Measurements from ENCODE around the gene HYAL1. TPM values are rescaled to one million over a fixed set of nuclear protein-coding genes. Genes with fewer than 3 reads are reported as not detected.
A peak's percentile ranks its signal among the peaks of the same experiment; 100 is the strongest.
"Not testable (repeated sequence)": the region's sequence is repeated elsewhere in the genome, so short reads cannot be mapped to it uniquely, and the experiment has no call there.

HYAL1 gene
- total RNA-seq, 1 donor from 2014 or later, result 6.7 TPM

DNA sequence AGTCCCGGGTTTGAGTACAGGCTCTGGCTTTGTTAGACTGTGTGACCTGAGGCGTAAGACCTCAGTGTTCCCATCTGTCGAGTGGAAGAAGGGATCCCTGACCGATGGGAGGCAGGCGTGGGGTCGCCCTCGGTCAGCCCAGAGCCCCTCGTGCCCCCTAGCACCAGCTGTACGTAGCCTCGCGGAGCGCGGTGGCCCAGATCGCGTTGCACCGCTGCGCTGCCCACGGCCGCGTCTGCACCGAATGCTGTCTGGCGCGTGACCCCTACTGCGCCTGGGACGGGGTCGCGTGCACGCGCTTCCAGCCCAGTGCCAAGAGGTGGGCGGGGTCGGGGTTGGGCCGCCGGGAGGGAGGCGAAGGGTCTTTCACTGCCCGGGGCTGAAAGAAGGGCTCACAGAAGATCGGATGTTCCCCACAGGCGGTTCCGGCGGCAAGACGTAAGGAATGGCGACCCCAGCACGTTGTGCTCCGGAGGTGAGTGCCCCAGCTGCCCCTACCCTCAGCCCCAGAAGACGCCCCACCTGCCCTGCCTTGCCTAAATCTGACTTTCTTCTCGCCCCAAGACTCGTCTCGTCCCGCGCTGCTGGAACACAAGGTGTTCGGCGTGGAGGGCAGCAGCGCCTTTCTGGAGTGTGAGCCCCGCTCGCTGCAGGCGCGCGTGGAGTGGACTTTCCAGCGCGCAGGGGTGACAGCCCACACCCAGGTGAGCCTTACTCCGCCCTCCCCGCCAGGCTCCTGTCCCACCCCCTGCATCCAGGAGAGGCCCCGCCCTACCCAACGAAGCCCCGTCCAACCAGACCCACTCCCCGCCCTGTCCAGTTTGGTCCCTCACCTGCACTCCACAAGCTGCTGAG is 28.0 kb downstream of the HYAL1 start:
- DNase-seq (ENCODE audit: low read depth in 2 of 2), result no peak

- peak; percentile 36 to 81 for DNase-seq (ENCODE audit: low read depth in 2 of 2)
Observed at GRCh38 chr3:50274371-50275104, 28.8 kb downstream of the HYAL1 start.

DNA sequence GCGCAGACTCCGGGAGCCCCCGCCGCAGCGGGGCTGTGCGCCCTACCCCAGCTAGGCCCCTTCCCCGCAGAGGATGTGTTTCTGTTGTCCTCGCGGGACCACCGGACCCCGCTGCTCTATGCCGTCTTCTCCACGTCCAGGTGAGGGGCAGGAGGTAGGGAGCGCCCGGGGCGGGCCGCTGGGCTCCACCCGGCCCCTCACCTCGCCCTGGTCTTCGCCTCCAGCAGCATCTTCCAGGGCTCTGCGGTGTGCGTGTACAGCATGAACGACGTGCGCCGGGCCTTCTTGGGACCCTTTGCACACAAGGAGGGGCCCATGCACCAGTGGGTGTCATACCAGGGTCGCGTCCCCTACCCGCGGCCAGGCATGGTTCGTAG is 29.7 kb downstream of the HYAL1 start:
- no peak for DNase-seq (ENCODE audit: low read depth in 2 of 2)

DNA sequence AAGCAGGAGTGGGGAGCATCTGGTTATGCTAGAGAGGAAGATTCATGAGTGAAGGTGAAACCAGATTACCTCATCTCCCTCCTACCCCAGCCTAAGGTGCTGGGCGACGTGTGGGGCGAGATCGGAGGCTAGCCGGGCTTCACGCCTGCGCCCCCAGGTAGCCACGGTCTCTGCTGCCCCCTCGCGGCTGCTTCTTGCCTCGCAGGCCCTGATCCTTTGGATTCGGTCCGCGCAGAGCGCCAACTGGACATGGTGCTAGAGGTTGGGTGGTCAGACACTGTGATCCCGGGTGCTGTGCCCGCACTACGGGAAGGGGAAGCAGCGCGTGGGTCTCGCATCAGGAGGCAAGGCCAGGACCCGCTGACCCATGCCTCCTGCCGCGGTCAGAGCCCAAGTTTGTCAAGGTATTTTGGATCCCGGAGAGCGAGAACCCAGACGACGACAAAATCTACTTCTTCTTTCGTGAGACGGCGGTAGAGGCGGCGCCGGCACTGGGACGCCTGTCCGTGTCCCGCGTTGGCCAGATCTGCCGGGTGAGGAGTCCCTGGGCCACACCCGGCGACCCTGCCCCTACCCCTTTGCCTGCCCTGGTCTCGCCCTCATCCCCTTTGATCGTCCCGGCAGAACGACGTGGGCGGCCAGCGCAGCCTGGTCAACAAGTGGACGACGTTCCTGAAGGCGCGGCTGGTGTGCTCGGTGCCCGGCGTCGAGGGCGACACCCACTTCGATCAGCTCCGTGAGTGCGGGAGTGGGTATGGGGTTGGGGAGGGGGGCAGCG is 30.3 kb downstream of the HYAL1 start:
- peak; percentile 45 to 71 for DNase-seq (ENCODE audit: low read depth in 2 of 2)

DNA sequence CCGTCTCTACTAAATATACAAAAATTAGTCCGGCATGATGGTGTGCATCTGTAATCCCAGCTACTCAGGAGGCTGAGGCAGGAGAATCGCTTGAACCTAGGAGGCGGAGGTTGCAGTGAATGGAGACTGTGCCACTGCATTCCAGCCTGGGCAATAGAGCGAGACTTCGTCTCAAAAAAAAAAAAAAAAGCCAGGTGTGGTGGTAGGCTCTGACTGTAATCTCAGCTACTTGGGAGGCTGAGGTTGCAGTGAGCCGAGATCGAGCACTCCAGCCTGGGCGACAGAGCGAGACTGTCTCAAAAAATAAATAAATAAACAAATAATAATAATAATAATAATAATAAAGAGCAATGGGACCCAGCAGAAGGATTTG is 30.9 kb downstream of the HYAL1 start:
- not testable (repeated sequence) for DNase-seq (ENCODE audit: low read depth in 2 of 2)

- no peak for DNase-seq (ENCODE audit: low read depth in 2 of 2)
Observed at GRCh38 chr3:50271314-50271936, 31.9 kb downstream of the HYAL1 start.

DNA sequence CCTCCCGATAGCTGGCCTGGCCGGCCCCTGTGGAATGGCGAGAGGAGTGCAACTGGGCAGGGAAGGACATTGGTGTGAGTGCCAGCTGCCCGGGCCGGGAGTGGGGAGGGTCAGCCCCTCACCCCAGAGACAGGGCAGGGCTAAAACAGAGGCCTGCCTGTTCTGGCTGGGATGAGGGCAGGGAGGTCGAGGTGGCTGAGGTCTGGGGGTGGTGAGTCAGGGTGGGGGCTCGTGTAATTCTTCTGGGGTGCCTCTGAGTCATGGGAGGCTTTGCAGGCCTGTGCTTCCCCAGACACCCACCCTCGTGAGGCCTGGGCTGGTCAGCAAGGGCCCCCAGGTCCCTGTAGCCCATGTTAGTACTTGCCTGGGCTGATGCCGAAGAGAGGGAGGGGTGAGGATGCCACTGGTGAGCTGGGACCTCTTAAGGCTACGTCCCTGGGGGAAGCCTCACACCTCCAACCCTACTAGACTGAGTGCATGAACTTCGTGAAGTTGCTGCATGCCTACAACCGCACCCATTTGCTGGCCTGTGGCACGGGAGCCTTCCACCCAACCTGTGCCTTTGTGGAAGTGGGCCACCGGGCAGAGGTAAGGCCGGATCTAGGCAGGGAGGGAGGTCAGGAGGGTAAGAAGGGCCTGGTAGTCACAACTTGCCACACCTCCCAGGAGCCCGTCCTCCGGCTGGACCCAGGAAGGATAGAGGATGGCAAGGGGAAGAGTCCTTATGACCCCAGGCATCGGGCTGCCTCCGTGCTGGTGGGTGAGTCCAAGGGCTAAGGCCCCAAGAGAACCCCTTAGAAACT is 32.8 kb downstream of the HYAL1 start:
- DNase-seq (ENCODE audit: low read depth in 2 of 2), result no peak

GRCh38 chr3:50269977-50270413 is 33.4 kb downstream of the HYAL1 start:
- no peak for DNase-seq (ENCODE audit: low read depth in 2 of 2)

- DNase-seq (ENCODE audit: low read depth in 2 of 2), result no peak
Observed at GRCh38 chr3:50269460-50269859, 33.9 kb downstream of the HYAL1 start.

DNA sequence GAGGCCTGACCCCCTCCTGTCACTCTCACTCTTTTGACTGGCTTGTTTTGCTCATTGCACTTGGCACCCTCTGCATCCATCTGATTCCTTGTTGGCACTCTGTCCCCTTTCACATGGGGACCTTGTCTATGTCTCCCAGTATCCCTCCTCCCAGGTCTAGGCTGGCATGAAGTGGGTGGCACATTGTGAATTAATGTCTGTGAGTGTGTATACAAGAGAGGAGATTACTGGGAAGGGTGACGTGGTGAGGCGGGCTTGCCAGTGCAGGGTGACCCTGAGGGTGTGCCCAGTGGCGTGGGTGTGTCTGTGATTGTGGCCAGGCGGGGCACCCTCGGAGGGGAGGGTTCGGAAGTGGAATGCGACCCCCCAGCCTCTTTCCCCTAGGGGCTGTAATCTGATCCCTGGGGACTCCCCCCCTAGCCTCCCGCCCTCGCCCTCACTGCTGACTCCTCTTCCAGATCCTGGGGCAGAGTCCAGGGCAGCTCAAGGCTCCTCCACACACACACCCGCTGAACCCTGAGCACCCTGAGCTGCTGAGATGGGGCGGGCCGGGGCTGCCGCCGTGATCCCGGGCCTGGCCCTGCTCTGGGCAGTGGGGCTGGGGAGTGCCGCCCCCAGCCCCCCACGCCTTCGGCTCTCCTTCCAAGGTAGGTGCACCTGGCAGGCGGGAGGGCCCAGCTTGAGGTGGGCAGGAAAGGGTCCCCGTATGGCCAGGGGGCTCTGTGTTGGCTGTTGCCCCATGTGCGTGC is 34.5 kb downstream of the HYAL1 start, which contains the start of gene SEMA3B:
SEMA3B (plus strand) TSS at position 445 of the 749 bp plus-strand sequence; CDS start at position 539, 94 bp downstream.
- DNase-seq (ENCODE audit: low read depth in 2 of 2), result no peak

- no peak for DNase-seq (ENCODE audit: low read depth in 2 of 2)
Observed at GRCh38 chr3:50268276-50268675, 35.1 kb downstream of the HYAL1 start.

- no peak for DNase-seq (ENCODE audit: low read depth in 2 of 2)
Observed at GRCh38 chr3:50267280-50267913, 36.0 kb downstream of the HYAL1 start.

DNA sequence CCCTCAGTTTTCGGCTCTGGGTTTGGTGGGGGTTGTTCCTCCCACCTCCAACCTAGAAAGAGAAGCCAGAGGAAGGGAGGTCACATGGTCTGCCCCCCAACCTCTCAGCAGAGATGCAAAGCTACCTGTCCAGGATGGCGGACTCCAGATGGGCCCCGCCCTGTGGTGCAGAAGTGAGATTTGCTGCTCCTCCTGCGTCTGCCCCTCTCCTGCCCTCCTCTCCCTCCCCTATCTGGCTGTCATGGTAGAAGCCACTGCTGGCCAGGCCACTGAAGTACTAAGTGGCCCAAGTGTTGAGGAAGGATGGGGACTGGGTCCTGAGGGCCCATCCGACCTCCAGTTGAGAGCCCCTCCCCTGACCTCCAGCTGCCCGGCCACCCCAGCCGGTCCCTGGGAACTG is 36.5 kb downstream of the HYAL1 start:
- DNase-seq (ENCODE audit: low read depth in 2 of 2), result no peak

- DNase-seq (ENCODE audit: low read depth in 2 of 2), result no peak
Observed at GRCh38 chr3:50266017-50266416, 37.4 kb downstream of the HYAL1 start.

GRCh38 chr3:50265571-50265970 is 37.8 kb downstream of the HYAL1 start:
- DNase-seq (ENCODE audit: low read depth in 2 of 2), result no peak

- DNase-seq (ENCODE audit: low read depth in 2 of 2), result no peak
Observed at GRCh38 chr3:50264964-50265485, 38.3 kb downstream of the HYAL1 start.

GRCh38 chr3:50264383-50264963 is 38.9 kb downstream of the HYAL1 start:
- no peak for DNase-seq (ENCODE audit: low read depth in 2 of 2)

- DNase-seq (ENCODE audit: low read depth in 2 of 2), result no peak
Observed at GRCh38 chr3:50263478-50264382, 39.6 kb downstream of the HYAL1 start.
